ENCODE results near the gene IGFBP2.
A peak's percentile ranks its signal among the peaks of the same experiment; 100 is the strongest.

IGFBP2 gene

GRCh38 chr2:216665242-216665641 lies 32.0 kb downstream of the IGFBP2 start:
- no peak for DNase-seq

- no peak for DNase-seq
Observed at GRCh38 chr2:216665717-216666116, 32.5 kb downstream of the IGFBP2 start.

- DNase-seq, result peak; percentile 56
Observed at GRCh38 chr2:216666461-216667233, 33.4 kb downstream of the IGFBP2 start.

DNA sequence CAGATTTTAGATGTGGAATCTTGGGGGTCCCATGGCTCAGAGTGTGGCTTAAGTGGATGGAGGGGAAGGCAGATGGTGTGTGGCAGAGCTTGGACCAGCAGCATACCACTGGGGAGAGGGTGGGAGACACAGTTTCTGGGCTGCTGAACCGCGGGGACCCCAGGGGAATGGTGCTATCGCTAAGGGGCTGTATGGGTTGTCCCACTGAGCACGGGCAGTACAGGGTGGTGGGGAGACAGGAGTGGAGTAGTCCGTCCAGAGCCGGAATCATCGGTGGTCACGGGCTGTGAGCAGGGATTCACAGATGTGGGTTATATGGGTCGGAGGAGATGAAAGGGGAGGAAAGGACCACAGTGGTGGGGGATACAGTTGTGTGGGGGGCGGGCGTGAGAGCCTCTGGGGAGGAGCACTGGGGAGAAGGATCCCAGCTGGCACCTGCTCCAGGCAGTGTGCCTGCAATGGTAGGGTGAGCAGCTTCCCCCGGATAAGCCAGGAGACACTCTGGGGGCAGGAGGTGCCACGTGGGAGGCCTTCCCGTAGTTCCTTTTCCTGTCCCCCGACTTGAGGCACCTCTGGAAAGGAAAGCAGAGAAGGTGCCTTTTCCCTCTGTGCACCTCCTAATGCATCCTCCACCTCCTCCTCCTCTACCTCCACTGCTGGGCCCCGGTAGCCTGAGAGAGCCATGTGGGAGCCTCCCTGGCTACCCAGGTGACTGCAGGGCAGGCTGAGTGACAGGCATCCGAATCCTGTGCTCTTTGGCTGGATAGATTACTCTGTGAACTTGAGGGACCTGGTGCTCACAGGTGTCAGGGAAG lies 37.3 kb downstream of the IGFBP2 start:
- DNase-seq, result no peak

GRCh38 chr2:216671081-216671411 lies 37.8 kb downstream of the IGFBP2 start:
- DNase-seq, result no peak

GRCh38 chr2:216671791-216672343 lies 38.6 kb downstream of the IGFBP2 start:
- no peak for DNase-seq

- no peak for DNase-seq
Observed at GRCh38 chr2:216672466-216672865, 39.2 kb downstream of the IGFBP2 start.

DNA sequence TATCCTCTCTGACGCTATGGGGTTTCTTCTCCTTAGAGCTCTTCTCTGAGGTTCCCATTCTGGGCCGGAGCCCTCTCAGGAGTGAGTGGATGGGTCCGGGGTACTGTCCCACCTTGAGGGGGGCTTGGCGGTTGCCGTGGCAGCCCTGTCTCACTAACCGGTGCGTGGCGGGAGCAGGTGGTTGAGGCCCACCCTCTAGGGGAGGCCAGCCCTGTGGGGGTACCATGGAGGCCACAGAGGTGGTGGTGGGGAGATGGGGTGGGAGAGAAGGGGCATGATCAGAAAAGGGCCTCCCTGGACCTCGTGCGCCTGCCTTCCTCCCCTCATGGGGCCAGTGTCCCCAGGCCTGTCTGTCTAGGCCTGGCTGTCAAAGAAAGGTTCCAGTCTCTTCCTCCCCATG lies 39.8 kb downstream of the IGFBP2 start:
- DNase-seq, result no peak

- DNase-seq, result no peak
Observed at GRCh38 chr2:216673609-216674008, 40.4 kb downstream of the IGFBP2 start.

- DNase-seq, result no peak
Observed at GRCh38 chr2:216674376-216674775, 41.2 kb downstream of the IGFBP2 start.

DNA sequence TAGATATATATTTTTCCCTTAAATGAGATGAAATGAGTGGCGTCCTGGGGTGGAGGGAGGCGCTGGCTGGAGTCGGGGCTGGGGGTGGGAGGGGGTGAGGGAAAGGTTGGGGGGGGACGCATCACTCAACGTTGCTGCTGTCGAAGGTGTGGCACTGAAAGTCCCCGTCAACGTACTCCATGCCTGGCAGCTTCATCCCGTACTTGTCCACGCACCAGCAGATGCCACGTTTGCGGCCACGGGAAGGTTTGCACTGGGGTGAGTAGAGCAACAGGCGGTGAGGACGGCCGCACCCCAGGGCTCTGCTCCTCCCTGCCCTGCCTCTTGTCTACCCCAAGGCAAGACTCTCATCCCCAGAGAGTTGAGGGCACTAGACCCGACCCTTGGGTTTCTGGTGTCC lies 43.4 kb downstream of the IGFBP2 start:
- no peak for DNase-seq

DNA sequence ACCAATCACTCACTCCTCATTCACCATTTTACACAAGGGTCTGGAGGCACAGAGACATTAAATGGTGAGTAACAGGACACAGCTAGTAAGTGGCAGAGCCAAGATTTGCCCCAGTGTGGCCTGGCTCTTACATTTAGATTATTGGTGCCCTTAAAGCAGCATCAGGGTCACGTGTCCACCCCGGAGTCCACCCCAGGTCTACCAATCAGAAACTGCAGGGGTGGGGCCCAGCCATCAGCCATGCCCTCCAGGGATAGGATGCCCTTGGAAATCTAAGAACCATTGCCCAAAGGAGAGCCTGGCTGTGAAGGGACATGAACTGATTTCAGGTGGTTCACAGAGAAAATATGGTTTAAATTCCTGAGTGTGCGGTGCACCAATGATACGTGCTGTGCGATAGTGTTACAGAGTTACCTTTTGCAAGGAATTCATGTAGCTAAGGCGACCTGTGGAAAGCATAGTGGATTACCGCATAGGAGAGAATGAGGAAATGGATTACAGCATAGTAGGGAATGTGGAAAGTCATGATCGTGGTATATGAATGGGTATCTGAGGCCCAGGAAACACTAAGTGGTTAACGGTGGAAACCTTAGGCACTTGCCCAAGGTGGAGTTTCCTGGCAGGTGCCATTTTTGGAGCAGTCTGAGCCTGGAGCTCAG lies 44.3 kb downstream of the IGFBP2 start:
- no peak for DNase-seq

- no peak for DNase-seq
Observed at GRCh38 chr2:216678098-216678465, 44.9 kb downstream of the IGFBP2 start.

- no peak for DNase-seq
Observed at GRCh38 chr2:216678813-216679657, 45.8 kb downstream of the IGFBP2 start.

GRCh38 chr2:216679658-216680024 lies 46.4 kb downstream of the IGFBP2 start:
- no peak for DNase-seq

GRCh38 chr2:216680951-216681629 lies 47.9 kb downstream of the IGFBP2 start:
- DNase-seq, result no peak

- no peak for DNase-seq
Observed at GRCh38 chr2:216681683-216682082, 48.5 kb downstream of the IGFBP2 start.

GRCh38 chr2:216683846-216684245 lies 50.6 kb downstream of the IGFBP2 start:
- DNase-seq, result peak; percentile 48

DNA sequence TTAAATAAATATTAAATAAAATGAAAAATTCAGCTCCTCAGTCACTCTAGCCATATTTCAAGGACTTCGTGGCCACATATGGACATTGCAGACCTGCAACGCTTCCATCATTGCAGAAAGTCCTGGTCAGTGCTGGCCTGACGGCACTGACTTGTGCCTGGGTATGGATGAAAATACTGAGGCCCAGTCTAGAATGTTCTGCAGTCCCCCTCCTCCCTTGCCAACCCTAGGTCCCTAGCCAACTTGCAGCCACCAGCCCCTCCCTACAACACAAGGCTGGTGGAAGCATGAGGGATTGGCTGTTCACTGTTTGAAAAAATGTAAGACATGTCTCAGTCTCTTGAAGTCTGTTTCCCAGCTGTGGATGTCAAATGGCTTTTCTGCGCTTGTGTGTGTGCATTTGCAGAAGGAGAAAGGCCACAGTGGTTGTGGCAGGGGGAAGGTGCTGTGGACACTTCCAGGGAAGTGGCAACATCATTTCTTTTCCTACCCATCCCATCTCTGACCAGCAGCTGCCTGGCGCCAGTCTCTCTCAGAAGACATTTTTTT lies 52.2 kb downstream of the IGFBP2 start:
- no peak for DNase-seq

DNA sequence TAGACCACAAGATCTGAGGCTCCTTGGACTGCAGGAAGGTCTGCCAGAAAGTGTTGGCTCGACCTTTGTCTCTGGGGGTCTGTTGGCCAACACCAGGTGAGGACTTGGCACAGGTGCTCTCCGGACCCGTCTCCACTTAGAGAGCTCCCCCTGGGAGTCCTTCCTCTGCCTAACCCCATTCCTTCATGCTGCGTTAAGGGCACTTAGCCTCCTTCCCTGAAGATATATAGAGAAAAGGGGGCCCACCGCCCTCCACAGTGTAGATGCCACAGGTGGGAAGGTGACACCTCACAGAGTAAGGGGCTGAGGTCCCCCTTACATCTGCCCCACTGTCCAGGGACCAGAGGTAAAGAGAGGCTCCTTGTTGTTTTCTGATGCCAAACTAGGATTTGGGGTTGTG lies 53.9 kb downstream of the IGFBP2 start:
- DNase-seq, result no peak

DNA sequence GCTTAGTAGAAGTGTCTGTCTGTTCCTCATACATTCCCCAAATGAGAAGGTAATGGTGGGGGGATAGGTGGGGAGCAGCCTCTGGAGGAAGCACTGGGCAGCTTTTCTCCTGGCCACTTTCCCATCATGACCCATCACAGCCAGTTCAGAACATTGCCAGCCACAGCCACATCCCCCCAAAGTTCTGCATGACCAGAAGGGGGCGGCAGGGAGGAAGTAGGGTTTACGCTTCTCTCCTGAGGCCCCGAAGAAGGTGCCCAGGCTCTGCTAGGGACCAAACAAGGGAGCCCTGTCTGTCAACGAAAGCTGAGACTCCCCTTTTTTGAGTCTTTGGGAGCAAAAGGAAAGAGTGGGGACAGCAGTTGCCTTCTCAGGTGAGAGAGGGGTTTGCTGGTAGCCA lies 54.4 kb downstream of the IGFBP2 start:
- no peak for DNase-seq

Measured in CD4-positive, alpha-beta T cell treated with Interleukin-15 for 1 hour (primary cell).